Measurements from ENCODE around the gene ZMYND19.

DNA sequence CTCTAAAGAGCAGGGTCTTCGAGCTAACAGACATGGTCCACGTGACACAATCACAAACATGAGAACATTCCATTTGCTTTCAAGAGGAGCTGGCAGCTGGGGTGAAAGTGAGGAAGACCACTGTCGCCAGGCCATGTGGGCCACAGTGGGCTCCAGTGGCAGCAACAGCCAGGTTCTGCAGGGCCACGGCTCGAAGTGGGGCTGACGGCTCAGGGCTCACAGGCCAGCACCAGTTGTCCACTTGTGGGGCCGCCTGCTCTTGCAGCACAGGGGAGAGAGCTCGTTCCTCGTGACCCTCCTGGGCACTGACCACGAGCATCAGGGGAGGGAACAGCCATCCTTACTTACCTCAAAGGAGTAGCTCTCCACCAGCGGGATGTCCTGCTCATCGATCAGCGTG lies 2.0 kb downstream of the ZMYND19 start:
- TF ChIP-seq CTCF (IDR thresholded peaks at IDR 0.05): no peak
- no peak for TF ChIP-seq POLR2AphosphoS5 (IDR thresholded peaks at IDR 0.05)
- TF ChIP-seq POLR2A (IDR thresholded peaks at IDR 0.05): no peak

Measured in breast epithelium (tissue), 3 donors.